Uterus (tissue), 2 donors: ENCODE measurements around the gene ZNF679.

Experiments
- CTCF ChIP-seq, 4 experiments: fragments of 200-600 bp in 2 of 4; fragments of 450-650 bp in 2 of 4; sonication (generic) in 2 of 4; IDR thresholded peaks; one replicate each; pipeline ENCODE4 v1.5.1; 2016 to 2019; ENCODE audit warnings: antibody characterized with exemption in 4 of 4, mild to moderate bottlenecking in 2 of 4, moderate library complexity in 1 of 4
- POLR2A ChIP-seq, 2 donors: fragments of 450-650 bp; IDR thresholded peaks; one replicate each; pipeline ENCODE4 v1.6.1; 2016; ENCODE audit warnings: antibody characterized with exemption in 2 of 2, mild to moderate bottlenecking in 1 of 2, moderate library complexity in 1 of 2

DNA sequence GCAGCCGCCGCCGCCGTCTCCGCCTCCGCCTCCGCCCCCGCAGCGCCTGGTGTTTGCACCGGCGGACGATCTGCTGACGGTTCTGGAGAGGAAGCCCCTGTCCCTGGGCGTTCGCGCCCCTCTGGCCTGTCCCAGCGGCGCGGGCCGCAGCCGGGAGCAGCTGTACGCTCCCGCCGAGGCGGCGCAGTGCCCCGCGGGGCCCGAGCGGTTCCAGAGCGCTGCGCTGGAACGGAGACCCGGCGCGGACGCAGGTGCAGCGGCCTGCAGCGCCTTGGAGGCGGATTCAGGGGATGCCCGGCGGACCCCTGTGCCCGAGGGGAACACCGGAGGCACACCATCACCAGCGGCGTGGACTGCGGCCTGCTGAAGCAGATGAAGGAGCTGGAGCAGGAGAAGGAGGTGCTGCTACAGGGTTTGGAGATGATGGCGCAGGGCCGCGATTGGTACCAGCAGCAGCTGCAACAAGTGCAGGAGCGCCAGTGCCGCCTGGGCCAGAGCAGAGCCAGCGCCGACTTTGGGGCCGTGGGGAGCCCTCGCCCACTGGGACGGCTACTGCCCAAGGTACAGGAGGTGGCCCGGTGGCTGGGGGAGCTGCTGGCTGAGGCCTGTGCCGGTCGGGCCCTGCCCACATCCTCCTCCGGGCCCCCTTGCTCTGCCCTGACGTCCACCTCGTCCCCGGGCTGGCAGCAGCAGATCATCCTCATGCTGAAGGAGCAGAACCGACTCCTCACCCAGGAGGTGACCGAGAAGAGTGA is 46.1 kb upstream of the ZNF679 start:
- no peak for TF ChIP-seq POLR2A (IDR thresholded peaks at IDR 0.05)
- TF ChIP-seq CTCF (IDR thresholded peaks at IDR 0.05), result no peak
